Measurements from ENCODE around the gene FCAR.
A peak's percentile ranks its signal among the peaks of the same experiment; 100 is the strongest.
"Not testable (repeated sequence)": the region's sequence is repeated elsewhere in the genome, so short reads cannot be mapped to it uniquely, and the experiment has no call there.

- not testable (repeated sequence) for TF ChIP-seq CTCF (IDR thresholded peaks at IDR 0.05; ENCODE audit: insufficient read depth, low read length); SPI1 (IDR thresholded peaks at IDR 0.05; ENCODE audit: borderline replicate concordance, low read depth)
- TF ChIP-seq POLR2AphosphoS5 (IDR thresholded peaks at IDR 0.05; ENCODE audit: low read depth) = peak; percentile 35; the same call in 1 of the 2 replicates
These were observed 14.6 kb upstream of the FCAR start for GRCh38 chr19:54859421-54859820.

Data from HL-60 (cell line).